Measurements from ENCODE around the gene SENP6. TPM values are rescaled to one million over a fixed set of nuclear protein-coding genes. Genes with fewer than 3 reads are reported as not detected.

Gene SENP6
- total RNA-seq, 4 donors from 2014 or later, result 50.3 to 67.9 (median 57.6) TPM

GRCh38 chr6:75735491-75736186 lies 134.0 kb downstream of the SENP6 start:
- H3K4me3 ChIP-seq, result no peak overlapping the region
- peaks cover 0 to 4% of the 10 kb centered on the region in 2 donors for H3K4me1 ChIP-seq
- no peaks in the 10 kb centered on the region for H3K36me3 ChIP-seq
- TF ChIP-seq POLR2A (IDR thresholded peaks at IDR 0.05) (no peak), CTCF (IDR thresholded peaks at IDR 0.05 in 4 of 5, conservative IDR thresholded peaks at IDR 0.05 in 1 of 5) (no peak)
- no peaks in the 10 kb centered on the region for H3K27me3 ChIP-seq
- intact Hi-C loops (cut with DNase I; ENCODE audit: low total_unique reads) (no loop called here), in situ Hi-C loops (cut with MboI; ENCODE audit: low sequenced_read_pairs in 4 of 4) (no loop called here)
- peak overlapping the region in 1 of 4 donors; percentile 41 for H3K27ac ChIP-seq
- ATAC-seq (no peak), DNase-seq (no peak)
- no peaks in the 10 kb centered on the region for H3K9me3 ChIP-seq

DNA sequence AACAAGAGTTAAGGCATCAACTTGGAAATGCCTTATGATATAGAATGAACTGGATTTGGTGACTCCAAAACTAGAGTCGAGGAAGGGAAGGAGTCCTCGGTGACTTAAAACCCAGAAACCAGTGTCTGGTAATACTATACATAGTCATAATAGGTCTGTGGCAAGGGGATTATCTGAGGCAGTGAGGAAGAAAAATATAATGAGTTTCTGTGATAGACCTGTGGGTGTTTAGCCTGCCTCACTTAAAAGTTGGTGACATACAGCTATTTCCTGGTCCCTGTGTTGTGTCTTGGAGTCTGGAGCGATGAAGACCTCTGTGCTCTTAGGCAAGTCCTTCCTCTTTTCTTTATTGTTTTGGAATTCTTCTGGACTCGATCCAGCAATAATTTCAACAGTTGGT lies 142.3 kb downstream of the SENP6 start:
- no peak overlapping the region for H3K27ac ChIP-seq
- no peak for TF ChIP-seq CTCF (IDR thresholded peaks at IDR 0.05 in 4 of 5, conservative IDR thresholded peaks at IDR 0.05 in 1 of 5)
- no peak for TF ChIP-seq POLR2A (IDR thresholded peaks at IDR 0.05)
- DNase-seq (no peak), ATAC-seq (no peak)
- no peaks in the 10 kb centered on the region for H3K27me3 ChIP-seq
- no peaks in the 10 kb centered on the region for H3K4me1 ChIP-seq
- in situ Hi-C loops (cut with MboI; ENCODE audit: low sequenced_read_pairs in 4 of 4) (no loop called here), intact Hi-C loops (cut with DNase I; ENCODE audit: low total_unique reads) (no loop called here)
- no peaks in the 10 kb centered on the region for H3K36me3 ChIP-seq
- H3K9me3 ChIP-seq, result no peaks in the 10 kb centered on the region
- H3K4me3 ChIP-seq, result no peak overlapping the region

DNA sequence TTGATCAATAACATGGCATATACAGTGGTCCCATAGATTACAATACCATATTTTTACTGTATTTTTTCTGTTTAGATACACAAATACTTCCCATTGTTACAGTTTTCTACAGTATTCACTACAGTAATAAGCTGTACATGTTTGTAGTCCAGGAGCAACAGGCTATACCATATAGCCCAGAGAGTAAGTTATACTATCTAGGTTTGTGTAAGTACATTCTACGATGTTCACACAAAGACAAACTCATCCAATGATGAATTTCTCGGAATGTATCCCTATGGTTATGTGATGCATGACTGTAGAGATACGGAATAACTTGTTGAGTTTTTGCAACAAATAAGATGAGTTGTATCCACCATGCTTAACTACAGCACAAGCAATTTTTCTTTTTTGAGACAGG lies 143.7 kb downstream of the SENP6 start:
- Histone ChIP-seq H3K9me3 (no peaks in the 10 kb centered on the region), H3K27ac (no peak overlapping the region), H3K27me3 (no peaks in the 10 kb centered on the region), H3K36me3 (no peaks in the 10 kb centered on the region), H3K4me3 (no peak overlapping the region), H3K4me1 (peaks cover 2 to 6% of the 10 kb centered on the region in 2 donors)
- ATAC-seq (no peak), DNase-seq (no peak)
- TF ChIP-seq CTCF (IDR thresholded peaks at IDR 0.05 in 4 of 5, conservative IDR thresholded peaks at IDR 0.05 in 1 of 5) (no peak), POLR2A (IDR thresholded peaks at IDR 0.05) (no peak)
- intact Hi-C loops (cut with DNase I; ENCODE audit: low total_unique reads), result no loop called here
- in situ Hi-C loops (cut with MboI; ENCODE audit: low sequenced_read_pairs in 4 of 4), result no loop called here

DNA sequence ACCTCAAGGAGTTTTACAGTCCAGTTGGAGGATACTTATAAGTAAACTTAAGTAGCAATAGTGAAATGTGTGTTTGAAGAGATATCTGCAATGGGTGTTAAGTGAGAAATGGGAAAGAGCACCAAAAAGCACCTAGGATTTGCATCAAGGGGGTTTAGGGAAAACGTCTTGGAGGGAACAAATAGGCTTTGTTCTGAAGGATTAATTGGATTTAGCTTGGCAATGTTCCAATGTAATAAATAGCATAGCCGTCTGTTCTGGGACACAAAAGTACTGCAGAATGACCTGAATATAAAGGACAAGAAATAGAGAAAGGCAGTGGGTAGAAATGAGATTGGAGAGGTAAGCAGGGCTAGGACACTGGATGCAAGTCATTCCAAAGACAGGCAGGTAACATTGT lies 144.5 kb downstream of the SENP6 start:
- intact Hi-C loops (cut with DNase I; ENCODE audit: low total_unique reads), result no loop called here
- H3K27ac ChIP-seq, result no peak overlapping the region
- no peaks in the 10 kb centered on the region for H3K9me3 ChIP-seq
- in situ Hi-C loops (cut with MboI; ENCODE audit: low sequenced_read_pairs in 4 of 4), result no loop called here
- no peaks in the 10 kb centered on the region for H3K27me3 ChIP-seq
- H3K4me1 ChIP-seq, result peaks cover 7 to 10% of the 10 kb centered on the region in 2 donors
- H3K4me3 ChIP-seq, result no peak overlapping the region
- TF ChIP-seq CTCF (IDR thresholded peaks at IDR 0.05 in 4 of 5, conservative IDR thresholded peaks at IDR 0.05 in 1 of 5), result no peak
- no peak for TF ChIP-seq POLR2A (IDR thresholded peaks at IDR 0.05)
- no peak for DNase-seq
- no peaks in the 10 kb centered on the region for H3K36me3 ChIP-seq
- no peak for ATAC-seq

Data from gastrocnemius medialis (tissue), 4 donors.